Esophagus (tissue), 2 donors: Measurements from ENCODE around the gene TMPRSS5. TPM values are rescaled to one million over a fixed set of nuclear protein-coding genes. Genes with fewer than 3 reads are reported as not detected.

Experiments
- H3K27ac ChIP-seq, 2 donors: one replicate each; pipeline ENCODE4 v1.5.1; 2013; ENCODE audit warnings: low read depth in 2 of 2, mild to moderate bottlenecking in 2 of 2, inconsistent platforms in 1 of 2, low read length in 1 of 2, moderate library complexity in 1 of 2
- H3K27me3 ChIP-seq, 2 donors: one replicate each; pipeline ENCODE4 v1.6.1; 2013; ENCODE audit warnings: low read length in 2 of 2, control low read depth in 1 of 2, mild to moderate bottlenecking in 1 of 2; ENCODE audit not compliant: insufficient read depth in 2 of 2, control insufficient read depth in 1 of 2
- H3K36me3 ChIP-seq, 2 donors: one replicate each; pipeline ENCODE4 v1.6.1; 2013; ENCODE audit warnings: low read length in 1 of 2; ENCODE audit not compliant: control insufficient read depth in 2 of 2, insufficient read depth in 2 of 2
- H3K4me1 ChIP-seq, 2 donors: one replicate each; pipeline ENCODE4 v1.6.1; 2013; ENCODE audit warnings: low read length in 1 of 2; ENCODE audit not compliant: control insufficient read depth in 2 of 2, insufficient read depth in 2 of 2
- H3K4me3 ChIP-seq, 2 donors: one replicate each; pipeline ENCODE4 v1.5.1; 2013; ENCODE audit warnings: low read length in 2 of 2, mild to moderate bottlenecking in 2 of 2, low read depth in 1 of 2, moderate library complexity in 1 of 2
- H3K9me3 ChIP-seq, 2 donors: one replicate each; pipeline ENCODE4 v1.6.1; 2013; ENCODE audit warnings: mild to moderate bottlenecking in 2 of 2, low read depth in 1 of 2, low read length in 1 of 2, moderate library complexity in 1 of 2; ENCODE audit not compliant: control insufficient read depth in 2 of 2, insufficient read depth in 1 of 2
- WGBS, 2 donors: extraction: QIAGEN DNeasy Blood & Tissue Kit; methylation state at CpG; one replicate each; pipeline ENCODE4 v1.1.7; 2013; 5-methylcytosine and 5-hydroxymethylcytosine counted together
- polyA plus RNA-seq, 2 donors: library from polyadenylated mRNA; stranded (reverse); fragments of 200-250 nt; gene quantifications; one replicate each; pipeline ENCODE4 v1.2.3, GENCODE V29; 2013
- donor health status: healthy with polysubstance abuse.
- donor health status: Bipolar disorder and iron deficiency.

TMPRSS5 gene
- polyA plus RNA-seq, 2 donors, result 0.18 to 0.49 TPM

DNA sequence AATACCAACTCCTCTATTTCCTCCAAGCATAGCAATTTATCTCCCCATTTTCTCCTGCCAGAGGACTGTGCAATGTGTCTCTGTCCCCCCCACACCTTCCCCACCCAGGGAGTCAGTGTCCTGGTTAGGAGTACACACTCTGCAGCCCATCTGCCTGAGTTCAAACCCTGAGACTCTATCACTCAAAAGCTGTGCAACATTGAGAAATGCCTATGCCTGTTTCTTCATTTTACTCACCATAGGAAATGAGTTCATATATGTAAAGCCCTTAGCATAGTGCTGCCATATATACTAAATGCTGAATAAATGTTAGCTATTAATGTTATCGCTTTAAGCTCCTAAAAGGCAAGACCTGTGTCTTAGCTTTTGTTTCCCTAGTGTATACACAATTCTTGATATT, 64.0 kb downstream of the TMPRSS5 start:
- peaks cover 0 to 3% of the 10 kb centered on the region in 2 donors for H3K4me1 ChIP-seq
- no peaks in the 10 kb centered on the region for H3K36me3 ChIP-seq
- no peak overlapping the region for H3K27ac ChIP-seq
- 94 to 100% methylated on average over 1 of the region's 1 CpG for WGBS, 2 donors
- H3K27me3 ChIP-seq, result no peaks in the 10 kb centered on the region
- no peak overlapping the region for H3K4me3 ChIP-seq
- H3K9me3 ChIP-seq, result no peaks in the 10 kb centered on the region

DNA sequence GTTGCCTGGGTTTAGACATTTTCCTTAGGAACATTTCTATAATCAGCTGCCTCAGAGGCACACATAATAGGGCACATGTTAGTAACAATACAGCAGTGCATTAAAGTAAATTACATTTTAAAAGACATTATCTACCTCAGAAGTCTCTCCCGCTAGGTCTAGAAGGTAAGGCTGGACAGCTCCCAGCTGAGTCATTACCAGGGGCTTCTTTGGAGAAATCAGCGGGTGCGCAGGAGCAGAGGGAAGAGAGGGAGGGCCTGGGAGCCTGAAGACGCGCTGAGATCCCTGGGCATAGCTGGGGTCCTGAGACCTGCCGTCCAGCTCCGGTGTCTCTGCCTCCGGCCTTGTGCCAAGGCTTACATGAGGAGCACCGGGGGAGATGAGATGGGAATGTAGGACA, 67.7 kb downstream of the TMPRSS5 start:
- Histone ChIP-seq H3K27ac (no peak overlapping the region), H3K4me3 (no peak overlapping the region), H3K27me3 (no peaks in the 10 kb centered on the region), H3K36me3 (no peaks in the 10 kb centered on the region), H3K9me3 (peaks cover 0 to 5% of the 10 kb centered on the region in 2 donors), H3K4me1 (peaks cover 0 to 3% of the 10 kb centered on the region in 2 donors)
- 84 to 88% methylated on average over 9 of the region's 9 CpGs for WGBS, 2 donors

DNA sequence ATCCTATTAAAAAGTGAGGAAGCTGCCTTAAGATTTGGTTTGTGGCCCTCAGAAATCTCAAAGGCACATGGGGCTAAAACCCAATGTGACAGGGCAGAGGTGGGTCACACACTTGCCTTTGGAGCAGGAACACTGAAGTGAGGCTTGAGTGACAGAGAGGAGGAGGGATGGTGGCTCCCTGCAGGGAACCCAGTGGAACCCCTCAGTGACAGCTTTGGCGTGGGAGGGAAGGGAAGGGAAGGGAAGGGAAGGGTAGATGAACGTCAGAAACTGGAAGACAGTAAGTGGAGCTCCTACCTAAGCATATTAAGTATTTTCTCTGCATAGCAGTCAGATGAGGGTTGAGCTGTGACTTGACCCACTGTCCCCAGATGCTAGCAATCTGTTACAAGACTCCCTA, 68.5 kb downstream of the TMPRSS5 start:
- WGBS, 2 donors, result 47 to 60% methylated on average over 2 of the region's 2 CpGs
- no peak overlapping the region for H3K4me3 ChIP-seq
- no peaks in the 10 kb centered on the region for H3K27me3 ChIP-seq
- no peaks in the 10 kb centered on the region for H3K36me3 ChIP-seq
- H3K4me1 ChIP-seq, result peaks cover 0 to 3% of the 10 kb centered on the region in 2 donors
- peaks cover 0 to 5% of the 10 kb centered on the region in 2 donors for H3K9me3 ChIP-seq
- H3K27ac ChIP-seq, result no peak overlapping the region

Other genes starting within 250 kb of the TMPRSS5 start
- gene DRD2, start 230.9 kb downstream of the TMPRSS5 start, polyA plus RNA-seq, result under 1 TPM; 0.05 to 0.06 TPM
- gene ZW10, start 67.4 kb upstream of the TMPRSS5 start, polyA plus RNA-seq, result 1 to 10 TPM; 2.6 to 8.3 TPM
- not detected for gene CLDN25, start 73.5 kb upstream of the TMPRSS5 start, polyA plus RNA-seq
- gene USP28, start 169.3 kb upstream of the TMPRSS5 start, polyA plus RNA-seq, result 1 to 10 TPM; 3.5 to 5.8 TPM
- gene HTR3B, start 198.5 kb upstream of the TMPRSS5 start, polyA plus RNA-seq, result under 1 TPM; 0.31 to 0.44 TPM